ENCODE measurements around the gene MPDU1.
"Not testable (repeated sequence)": the region's sequence is repeated elsewhere in the genome, so short reads cannot be mapped to it uniquely, and the experiment has no call there.

Gene MPDU1

DNA sequence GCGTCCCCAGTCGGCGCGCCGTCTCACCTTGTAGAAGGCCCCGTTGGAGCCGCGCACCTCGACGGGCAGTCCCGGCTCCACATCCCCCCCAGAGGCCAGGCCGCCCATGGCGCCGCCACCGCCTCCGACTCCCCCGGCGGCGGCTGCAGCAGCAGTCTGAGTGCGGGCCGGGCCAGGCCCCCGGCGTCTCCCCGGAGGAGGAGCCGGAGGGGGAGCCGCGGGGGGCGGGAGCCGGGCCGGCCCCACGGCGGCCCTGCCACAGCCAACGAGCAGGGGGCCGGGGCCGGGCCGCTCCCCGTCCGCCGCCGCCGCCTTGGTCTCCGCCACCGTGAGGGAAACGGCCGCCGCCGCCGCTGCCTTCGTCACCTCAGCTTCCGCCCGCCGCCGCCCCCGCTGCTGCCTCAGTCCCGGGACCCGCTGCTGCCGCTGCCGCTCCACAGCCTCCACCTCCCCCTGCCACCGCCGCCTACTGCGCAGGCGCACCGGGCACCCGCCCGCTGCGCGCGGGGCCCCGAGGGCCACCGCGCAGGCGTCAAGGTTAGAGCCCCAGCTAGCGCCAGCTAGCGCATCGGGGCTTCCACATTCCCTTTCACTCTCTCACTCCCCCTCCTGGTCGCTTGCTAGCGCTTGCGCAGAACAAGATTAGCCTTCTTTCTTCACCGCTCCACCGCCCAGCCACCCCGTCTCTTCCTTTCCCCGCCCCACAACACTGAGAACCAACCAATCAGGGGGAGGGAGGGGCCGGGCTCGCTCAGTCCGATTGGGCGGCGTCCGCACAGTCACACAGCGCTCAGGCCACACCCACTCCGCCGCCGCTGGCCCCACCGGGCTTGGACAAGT is 31.0 kb downstream of the MPDU1 start, which contains the start of gene FXR2:
TSS of gene FXR2 (minus strand) at position 473 of the 840 bp plus-strand sequence. CDS start at position 108, 365 bp downstream.
- DNase-seq (ENCODE audit: low spot score) = peak; percentile 99

DNA sequence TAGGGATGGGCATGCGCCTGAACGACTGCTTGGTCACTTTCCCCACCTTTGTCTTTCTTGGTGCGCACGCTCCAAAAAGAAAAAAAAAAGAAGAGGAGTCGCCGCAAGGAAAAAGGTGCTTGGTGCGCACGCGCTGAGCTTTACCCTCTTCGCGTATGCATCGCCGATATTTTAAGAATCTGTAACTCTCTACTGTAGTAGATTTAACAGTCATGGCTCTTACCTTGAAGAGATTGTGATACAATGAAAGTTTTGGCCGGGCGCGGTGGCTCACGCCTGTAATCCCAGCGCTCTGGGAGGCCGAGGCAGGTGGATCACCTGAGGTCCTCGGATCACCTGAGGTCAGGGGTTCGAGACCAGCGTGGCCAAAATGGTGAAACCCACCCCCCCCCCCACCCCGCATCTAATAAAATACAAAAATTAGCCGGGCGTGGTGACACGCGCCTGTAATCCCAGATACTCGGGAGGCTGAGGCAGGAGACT is 31.7 kb downstream of the MPDU1 start:
- no peak for DNase-seq (ENCODE audit: low spot score)

DNA sequence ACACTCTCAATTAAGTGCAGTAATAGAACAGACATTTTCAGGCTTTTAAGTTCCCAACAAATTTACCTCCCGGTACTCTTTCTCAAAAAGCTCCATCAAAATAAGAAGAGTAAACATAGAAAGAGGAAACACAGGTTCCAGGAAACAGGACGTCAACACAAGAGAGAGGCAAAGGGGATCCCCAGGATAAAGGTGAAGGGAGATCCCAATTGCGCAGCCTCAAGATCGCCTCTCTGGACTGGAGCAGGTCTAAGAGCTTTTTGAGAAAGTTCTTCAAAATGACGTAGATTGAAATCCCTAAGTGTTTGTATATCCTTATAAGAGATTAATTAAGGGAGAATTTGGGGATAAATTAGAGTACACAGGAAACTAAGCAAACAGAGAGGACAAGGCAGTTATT is 35.0 kb downstream of the MPDU1 start:
- DNase-seq (ENCODE audit: low spot score) = no peak

GRCh38 chr17:7620835-7621234 is 37.2 kb downstream of the MPDU1 start:
- DNase-seq (ENCODE audit: low spot score) = no peak

DNA sequence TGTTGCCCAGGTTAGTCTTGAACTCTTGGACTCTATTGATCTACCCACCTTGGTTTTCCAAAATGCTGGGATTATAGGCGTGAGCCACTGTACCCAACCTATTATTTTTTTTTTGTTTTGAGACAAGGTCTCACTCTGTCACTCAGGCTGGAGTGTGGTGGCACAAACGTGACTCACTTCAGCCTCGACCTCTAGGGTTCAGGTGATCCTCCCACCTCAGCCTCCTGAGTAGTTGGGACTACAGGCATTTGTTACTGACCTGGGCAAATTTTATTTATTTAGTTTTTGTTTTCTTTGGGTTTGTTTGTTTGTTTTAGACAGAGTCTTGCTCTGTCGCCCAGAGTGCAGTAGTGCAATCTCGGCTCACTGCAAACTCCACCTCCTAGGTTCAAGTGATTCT is 40.0 kb downstream of the MPDU1 start:
- no peak for DNase-seq (ENCODE audit: low spot score)

- DNase-seq (ENCODE audit: low spot score) = not testable (repeated sequence)
Observed at GRCh38 chr17:7625749-7626148, 42.1 kb downstream of the MPDU1 start.

DNA sequence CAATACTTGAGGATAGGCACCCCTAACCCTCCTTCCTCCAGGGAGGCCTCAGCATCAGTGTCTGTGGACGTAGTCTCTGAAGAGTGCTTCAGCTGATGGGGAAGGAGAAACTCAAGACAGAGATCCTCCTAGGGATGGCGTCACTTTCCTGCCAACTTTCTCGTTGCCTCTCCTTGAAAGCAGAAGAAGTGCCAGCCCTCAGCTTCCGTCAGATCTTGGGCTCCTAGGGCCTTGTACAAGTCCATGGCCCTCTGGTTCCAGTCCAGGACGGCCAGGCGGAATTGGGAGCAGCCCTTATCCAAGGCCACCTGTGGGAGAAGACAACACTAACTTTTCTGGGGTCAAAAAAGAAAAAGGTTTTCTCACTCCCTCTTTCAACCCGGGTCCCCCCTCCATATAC is 42.7 kb downstream of the MPDU1 start:
- no peak for DNase-seq (ENCODE audit: low spot score)

GRCh38 chr17:7626956-7627249 is 43.3 kb downstream of the MPDU1 start:
- DNase-seq (ENCODE audit: low spot score) = no peak

GRCh38 chr17:7627250-7628121 is 43.8 kb downstream of the MPDU1 start, which contains the start of gene SAT2:
Gene SAT2, minus strand, starts transcription at chr17:7627821. Its CDS starts 186 bp downstream, at chr17:7627635.
- DNase-seq (ENCODE audit: low spot score) = peak; percentile 100

DNA sequence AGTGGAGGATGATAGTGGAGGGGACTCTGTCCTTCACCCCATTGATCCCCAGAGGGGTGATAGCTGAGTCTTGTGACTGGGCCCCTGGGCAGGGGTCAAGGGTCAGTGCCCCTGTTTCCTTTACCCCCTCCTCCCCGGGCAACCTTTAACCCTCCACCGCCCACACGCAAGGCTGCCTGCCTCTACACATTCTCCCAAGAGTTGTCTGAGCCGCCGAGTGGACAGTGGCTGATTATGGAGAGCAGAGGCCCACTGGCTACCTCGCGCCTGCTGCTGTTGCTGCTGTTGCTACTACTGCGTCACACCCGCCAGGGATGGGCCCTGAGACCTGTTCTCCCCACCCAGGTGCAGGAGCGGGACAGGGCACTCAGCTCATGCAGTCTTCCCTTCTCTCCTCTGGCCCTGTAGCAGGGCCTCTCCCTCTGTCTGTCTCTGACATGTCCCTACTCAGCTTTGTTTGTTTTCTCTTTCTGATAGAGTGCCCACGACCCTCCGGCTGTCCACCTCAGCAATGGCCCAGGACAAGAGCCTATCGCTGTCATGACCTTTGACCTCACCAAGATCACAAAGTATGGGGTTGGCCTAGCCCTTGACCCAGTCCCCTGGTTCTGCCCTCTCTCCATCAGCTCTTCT is 46.4 kb downstream of the MPDU1 start, which contains the start of gene SHBG:
TSS of gene SHBG (plus strand) at position 197 of the 633 bp plus-strand sequence. CDS start at position 235, 38 bp downstream.
- no peak for DNase-seq (ENCODE audit: low spot score)

GRCh38 chr17:7631398-7632380 is 48.0 kb downstream of the MPDU1 start:
- DNase-seq (ENCODE audit: low spot score) = no peak

- DNase-seq (ENCODE audit: low spot score) = peak; percentile 75
Observed at GRCh38 chr17:7632492-7632894, 48.8 kb downstream of the MPDU1 start.

DNA sequence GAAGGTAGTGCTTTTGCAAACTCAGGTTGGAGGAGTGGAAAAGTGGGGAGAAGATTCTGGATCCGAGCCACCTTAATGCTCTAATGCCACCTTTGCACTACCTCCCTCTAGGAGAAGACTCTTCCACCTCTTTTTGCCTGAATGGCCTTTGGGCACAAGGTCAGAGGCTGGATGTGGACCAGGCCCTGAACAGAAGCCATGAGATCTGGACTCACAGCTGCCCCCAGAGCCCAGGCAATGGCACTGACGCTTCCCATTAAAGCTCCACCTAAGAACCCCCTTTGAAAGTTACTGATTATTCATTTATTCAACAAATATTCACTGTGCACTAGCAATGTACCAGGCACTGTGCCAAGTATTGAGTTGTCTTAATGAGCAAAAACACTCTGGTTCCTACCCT is 49.4 kb downstream of the MPDU1 start:
- no peak for DNase-seq (ENCODE audit: low spot score)

GRCh38 chr17:7634384-7634783 is 50.7 kb downstream of the MPDU1 start:
- DNase-seq (ENCODE audit: low spot score) = peak; percentile 80

GRCh38 chr17:7636163-7636562 is 52.5 kb downstream of the MPDU1 start:
- DNase-seq (ENCODE audit: low spot score) = no peak

All from hepatic stellate cell (primary cell).